ENCODE results near the gene VPS18.

Gene VPS18

DNA sequence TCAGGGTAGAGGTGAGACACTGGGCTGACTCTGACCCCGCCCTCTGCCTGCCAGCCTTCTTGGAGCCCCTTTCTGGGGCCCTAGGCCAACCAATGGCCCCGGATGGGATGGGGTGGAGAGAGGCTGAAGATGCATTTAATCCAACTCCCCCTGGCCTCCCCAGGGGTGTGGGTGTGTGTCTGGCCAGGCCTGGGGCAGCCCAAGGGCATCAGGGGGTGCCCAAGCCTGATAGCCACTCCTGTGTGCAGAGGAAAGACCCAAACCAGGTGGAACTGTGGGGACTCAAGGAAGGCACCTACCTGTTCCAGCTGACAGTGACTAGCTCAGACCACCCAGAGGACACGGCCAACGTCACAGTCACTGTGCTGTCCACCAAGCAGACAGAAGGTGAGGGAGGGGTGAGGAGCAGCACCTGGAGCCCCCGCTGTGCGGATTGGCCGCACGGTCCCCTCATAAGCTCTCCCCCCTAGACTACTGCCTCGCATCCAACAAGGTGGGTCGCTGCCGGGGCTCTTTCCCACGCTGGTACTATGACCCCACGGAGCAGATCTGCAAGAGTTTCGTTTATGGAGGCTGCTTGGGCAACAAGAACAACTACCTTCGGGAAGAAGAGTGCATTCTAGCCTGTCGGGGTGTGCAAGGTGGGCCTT lies 40.9 kb upstream of the VPS18 start:
- no peak overlapping the region for H3K4me3 ChIP-seq (ENCODE audit: severe bottlenecking)
- no peak overlapping the region for H3K27ac ChIP-seq (ENCODE audit: poor library complexity, severe bottlenecking)
- TF ChIP-seq, protein P1, sequence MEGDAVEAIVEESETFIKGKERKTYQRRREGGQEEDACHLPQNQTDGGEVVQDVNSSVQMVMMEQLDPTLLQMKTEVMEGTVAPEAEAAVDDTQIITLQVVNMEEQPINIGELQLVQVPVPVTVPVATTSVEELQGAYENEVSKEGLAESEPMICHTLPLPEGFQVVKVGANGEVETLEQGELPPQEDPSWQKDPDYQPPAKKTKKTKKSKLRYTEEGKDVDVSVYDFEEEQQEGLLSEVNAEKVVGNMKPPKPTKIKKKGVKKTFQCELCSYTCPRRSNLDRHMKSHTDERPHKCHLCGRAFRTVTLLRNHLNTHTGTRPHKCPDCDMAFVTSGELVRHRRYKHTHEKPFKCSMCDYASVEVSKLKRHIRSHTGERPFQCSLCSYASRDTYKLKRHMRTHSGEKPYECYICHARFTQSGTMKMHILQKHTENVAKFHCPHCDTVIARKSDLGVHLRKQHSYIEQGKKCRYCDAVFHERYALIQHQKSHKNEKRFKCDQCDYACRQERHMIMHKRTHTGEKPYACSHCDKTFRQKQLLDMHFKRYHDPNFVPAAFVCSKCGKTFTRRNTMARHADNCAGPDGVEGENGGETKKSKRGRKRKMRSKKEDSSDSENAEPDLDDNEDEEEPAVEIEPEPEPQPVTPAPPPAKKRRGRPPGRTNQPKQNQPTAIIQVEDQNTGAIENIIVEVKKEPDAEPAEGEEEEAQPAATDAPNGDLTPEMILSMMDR (IDR thresholded peaks at IDR 0.05; ENCODE audit: poor library complexity, severe bottlenecking): no peak
- no peaks in the 10 kb centered on the region for H3K9me3 ChIP-seq (ENCODE audit: severe bottlenecking)
- no peak for ATAC-seq (ENCODE audit: low read depth)
- peaks cover 89% of the 10 kb centered on the region for H3K36me3 ChIP-seq (ENCODE audit: low read depth)
- DNase-seq (ENCODE audit: low spot score): no peak
- no peaks in the 10 kb centered on the region for H3K27me3 ChIP-seq (ENCODE audit: insufficient read depth, poor library complexity, severe bottlenecking)
- peaks cover under 1% of the 10 kb centered on the region for H3K4me1 ChIP-seq (ENCODE audit: insufficient read depth, poor library complexity, severe bottlenecking)

DNA sequence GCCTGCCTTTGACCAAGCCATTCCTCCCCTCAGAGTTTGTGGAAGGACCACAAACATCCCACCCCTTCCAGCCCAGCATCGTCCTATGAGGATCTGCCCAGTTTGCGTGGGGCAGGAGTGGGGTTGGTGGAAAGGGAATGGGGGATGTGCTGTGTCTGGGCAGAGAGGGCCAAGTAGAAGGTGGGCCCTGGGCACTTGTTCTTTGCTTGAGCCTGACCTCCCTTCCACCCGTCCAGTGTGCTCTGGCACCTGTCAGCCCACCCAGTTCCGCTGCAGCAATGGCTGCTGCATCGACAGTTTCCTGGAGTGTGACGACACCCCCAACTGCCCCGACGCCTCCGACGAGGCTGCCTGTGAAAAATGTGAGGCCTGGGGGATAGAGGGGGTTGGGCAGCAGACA lies 40.1 kb upstream of the VPS18 start:
- no peak overlapping the region for H3K27ac ChIP-seq (ENCODE audit: poor library complexity, severe bottlenecking)
- ATAC-seq (ENCODE audit: low read depth): no peak
- no peaks in the 10 kb centered on the region for H3K4me1 ChIP-seq (ENCODE audit: insufficient read depth, poor library complexity, severe bottlenecking)
- no peak overlapping the region for H3K4me3 ChIP-seq (ENCODE audit: severe bottlenecking)
- TF ChIP-seq, protein P1 (IDR thresholded peaks at IDR 0.05; ENCODE audit: poor library complexity, severe bottlenecking): no peak
- H3K27me3 ChIP-seq (ENCODE audit: insufficient read depth, poor library complexity, severe bottlenecking): no peaks in the 10 kb centered on the region
- no peaks in the 10 kb centered on the region for H3K9me3 ChIP-seq (ENCODE audit: severe bottlenecking)
- peaks cover 86% of the 10 kb centered on the region for H3K36me3 ChIP-seq (ENCODE audit: low read depth)
- DNase-seq (ENCODE audit: low spot score): no peak

DNA sequence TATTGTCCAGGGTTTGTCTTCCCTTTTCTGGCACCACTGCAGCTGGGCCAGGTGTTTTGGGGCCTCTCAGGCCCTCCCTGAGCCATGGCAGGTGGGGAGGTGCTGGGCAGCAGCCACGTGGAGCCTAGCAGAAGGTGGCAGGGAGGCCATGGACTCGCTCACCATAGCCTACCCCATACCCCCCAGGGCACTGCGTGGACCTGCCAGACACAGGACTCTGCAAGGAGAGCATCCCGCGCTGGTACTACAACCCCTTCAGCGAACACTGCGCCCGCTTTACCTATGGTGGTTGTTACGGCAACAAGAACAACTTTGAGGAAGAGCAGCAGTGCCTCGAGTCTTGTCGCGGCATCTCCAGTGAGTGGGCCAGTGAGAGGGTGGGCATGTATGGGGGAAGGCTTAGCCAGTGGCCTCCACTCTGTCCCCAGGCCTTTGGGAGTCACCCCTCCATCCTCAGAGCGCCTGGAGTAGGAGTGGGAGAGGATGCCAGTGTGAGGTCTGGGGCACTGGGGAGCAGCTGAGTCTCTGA lies 38.5 kb upstream of the VPS18 start:
- DNase-seq (ENCODE audit: low spot score) (no peak), ATAC-seq (ENCODE audit: low read depth) (no peak)
- Histone ChIP-seq H3K4me3 (ENCODE audit: severe bottlenecking) (no peak overlapping the region), H3K36me3 (ENCODE audit: low read depth) (peaks cover 70% of the 10 kb centered on the region), H3K9me3 (ENCODE audit: severe bottlenecking) (no peaks in the 10 kb centered on the region), H3K27ac (ENCODE audit: poor library complexity, severe bottlenecking) (no peak overlapping the region), H3K27me3 (ENCODE audit: insufficient read depth, poor library complexity, severe bottlenecking) (no peaks in the 10 kb centered on the region), H3K4me1 (ENCODE audit: insufficient read depth, poor library complexity, severe bottlenecking) (no peaks in the 10 kb centered on the region)
- TF ChIP-seq, protein P1 (IDR thresholded peaks at IDR 0.05; ENCODE audit: poor library complexity, severe bottlenecking): no peak

DNA sequence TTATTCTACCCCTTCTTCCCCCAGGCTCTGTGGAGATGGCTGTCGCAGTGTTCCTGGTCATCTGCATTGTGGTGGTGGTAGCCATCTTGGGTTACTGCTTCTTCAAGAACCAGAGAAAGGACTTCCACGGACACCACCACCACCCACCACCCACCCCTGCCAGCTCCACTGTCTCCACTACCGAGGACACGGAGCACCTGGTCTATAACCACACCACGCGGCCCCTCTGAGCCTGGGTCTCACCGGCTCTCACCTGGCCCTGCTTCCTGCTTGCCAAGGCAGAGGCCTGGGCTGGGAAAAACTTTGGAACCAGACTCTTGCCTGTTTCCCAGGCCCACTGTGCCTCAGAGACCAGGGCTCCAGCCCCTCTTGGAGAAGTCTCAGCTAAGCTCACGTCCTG lies 37.5 kb upstream of the VPS18 start:
- DNase-seq (ENCODE audit: low spot score): no peak
- Histone ChIP-seq H3K4me3 (ENCODE audit: severe bottlenecking) (no peak overlapping the region), H3K36me3 (ENCODE audit: low read depth) (peaks cover 60% of the 10 kb centered on the region), H3K9me3 (ENCODE audit: severe bottlenecking) (no peaks in the 10 kb centered on the region), H3K4me1 (ENCODE audit: insufficient read depth, poor library complexity, severe bottlenecking) (peaks cover under 1% of the 10 kb centered on the region), H3K27ac (ENCODE audit: poor library complexity, severe bottlenecking) (peak overlapping the region; percentile 29), H3K27me3 (ENCODE audit: insufficient read depth, poor library complexity, severe bottlenecking) (no peaks in the 10 kb centered on the region)
- no peak for ATAC-seq (ENCODE audit: low read depth)
- TF ChIP-seq, protein P1 (IDR thresholded peaks at IDR 0.05; ENCODE audit: poor library complexity, severe bottlenecking): no peak

Data from RWPE2 (cell line).